Glutamatergic neuron (in vitro differentiated cells): ENCODE measurements around the gene LCE1A. TPM values are rescaled to one million over a fixed set of nuclear protein-coding genes. Genes with fewer than 3 reads are reported as not detected.

Source experiments
- DNase-seq: peaks from one replicate; pipeline ENCODE4 v3.0.0; 2022
- H3K27ac Mint-ChIP-seq: one replicate; pipeline ENCODE4 v1.8.0; 2020; ENCODE audit warnings: mild to moderate bottlenecking, mixed read lengths, inconsistent platforms; ENCODE audit not compliant: unreplicated experiment
- H3K27me3 Mint-ChIP-seq: one replicate; pipeline ENCODE4 v1.8.0; 2020; ENCODE audit warnings: mild to moderate bottlenecking, moderate library complexity, mixed read lengths, inconsistent platforms; ENCODE audit not compliant: unreplicated experiment
- H3K36me3 Mint-ChIP-seq: one replicate; pipeline ENCODE4 v1.8.0; 2020; ENCODE audit warnings: mild to moderate bottlenecking, mixed read lengths, inconsistent platforms; ENCODE audit not compliant: unreplicated experiment
- H3K4me1 Mint-ChIP-seq: one replicate; pipeline ENCODE4 v1.8.0; 2020; ENCODE audit warnings: mild to moderate bottlenecking, low read depth, mixed read lengths, inconsistent platforms; ENCODE audit not compliant: unreplicated experiment
- H3K4me3 Mint-ChIP-seq: one replicate; pipeline ENCODE4 v1.8.0; 2020; ENCODE audit warnings: mild to moderate bottlenecking, mixed read lengths, inconsistent platforms; ENCODE audit not compliant: unreplicated experiment
- H3K9me3 Mint-ChIP-seq: one replicate; pipeline ENCODE4 v1.8.0; 2020; ENCODE audit warnings: mild to moderate bottlenecking, moderate library complexity, mixed read lengths, inconsistent platforms; ENCODE audit not compliant: unreplicated experiment
- total RNA-seq: library from RNA; stranded (reverse); fragmentation: NEBNext Ultra II Directional; extraction: Animal tissue kit (Norgen Biotek cat#: 25700); gene quantifications from one replicate; pipeline ENCODE4 v1.2.1, GENCODE V29; 2021; ENCODE audit not compliant: unreplicated experiment
- TF ChIP-seq, protein P1 (sequence below): fragments of 200-600 bp; sonication (generic); IDR thresholded peaks from one replicate; pipeline ENCODE4 v1.5.0; 2021; ENCODE audit not compliant: partially characterized antibody, unreplicated experiment

The LCE1A gene
- total RNA-seq, 1 donor from 2014 or later: not detected

DNA sequence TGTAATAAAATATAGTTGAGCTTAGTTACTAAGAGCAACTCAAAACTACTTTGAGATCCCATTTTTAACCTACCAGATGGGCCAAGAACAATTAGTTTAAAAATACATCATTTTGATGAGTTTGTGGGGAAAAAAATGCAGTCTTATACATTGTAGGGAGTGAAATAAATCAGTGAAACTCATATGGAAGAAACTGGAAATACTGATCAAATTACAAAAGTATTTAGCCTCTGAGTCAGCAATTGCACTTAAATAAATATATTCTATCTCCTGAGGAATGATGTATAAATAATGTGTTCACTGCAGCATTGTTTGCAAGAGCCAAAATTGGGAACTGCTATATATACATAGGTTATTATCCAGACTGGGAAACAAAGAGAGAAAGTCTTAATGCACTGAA lies 46.2 kb downstream of the LCE1A start:
- TF ChIP-seq, protein P1, sequence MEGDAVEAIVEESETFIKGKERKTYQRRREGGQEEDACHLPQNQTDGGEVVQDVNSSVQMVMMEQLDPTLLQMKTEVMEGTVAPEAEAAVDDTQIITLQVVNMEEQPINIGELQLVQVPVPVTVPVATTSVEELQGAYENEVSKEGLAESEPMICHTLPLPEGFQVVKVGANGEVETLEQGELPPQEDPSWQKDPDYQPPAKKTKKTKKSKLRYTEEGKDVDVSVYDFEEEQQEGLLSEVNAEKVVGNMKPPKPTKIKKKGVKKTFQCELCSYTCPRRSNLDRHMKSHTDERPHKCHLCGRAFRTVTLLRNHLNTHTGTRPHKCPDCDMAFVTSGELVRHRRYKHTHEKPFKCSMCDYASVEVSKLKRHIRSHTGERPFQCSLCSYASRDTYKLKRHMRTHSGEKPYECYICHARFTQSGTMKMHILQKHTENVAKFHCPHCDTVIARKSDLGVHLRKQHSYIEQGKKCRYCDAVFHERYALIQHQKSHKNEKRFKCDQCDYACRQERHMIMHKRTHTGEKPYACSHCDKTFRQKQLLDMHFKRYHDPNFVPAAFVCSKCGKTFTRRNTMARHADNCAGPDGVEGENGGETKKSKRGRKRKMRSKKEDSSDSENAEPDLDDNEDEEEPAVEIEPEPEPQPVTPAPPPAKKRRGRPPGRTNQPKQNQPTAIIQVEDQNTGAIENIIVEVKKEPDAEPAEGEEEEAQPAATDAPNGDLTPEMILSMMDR: no peak
- Mint-ChIP-seq H3K9me3 (no peaks in the 10 kb centered on the region), H3K4me3 (no peak overlapping the region), H3K4me1 (no peaks in the 10 kb centered on the region), H3K36me3 (no peaks in the 10 kb centered on the region), H3K27ac (no peak overlapping the region), H3K27me3 (peaks cover 2% of the 10 kb centered on the region)
- no peak for DNase-seq

DNA sequence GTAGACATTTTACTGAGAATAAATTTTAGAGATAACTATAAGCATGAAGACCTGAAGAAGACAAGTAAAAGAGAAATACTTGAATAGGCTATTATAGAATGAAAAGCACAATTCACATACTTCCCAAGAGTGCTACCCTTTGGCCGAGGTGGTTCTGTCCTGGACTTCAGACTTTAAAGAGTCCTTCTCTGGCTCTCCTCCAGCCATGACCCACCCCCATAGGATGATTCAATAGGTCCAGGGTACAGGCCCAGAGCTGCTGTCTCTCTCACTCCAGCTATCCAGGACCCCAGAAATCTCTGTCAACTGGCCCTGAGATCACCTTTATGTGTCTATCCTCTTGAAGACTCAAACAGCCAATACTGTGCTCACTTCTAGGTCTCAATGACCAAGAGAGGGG lies 49.6 kb downstream of the LCE1A start:
- H3K36me3 Mint-ChIP-seq: peaks cover 5% of the 10 kb centered on the region
- TF ChIP-seq, protein P1: no peak
- H3K27ac Mint-ChIP-seq: no peak overlapping the region
- no peak for DNase-seq
- H3K27me3 Mint-ChIP-seq: peaks cover 5% of the 10 kb centered on the region
- H3K4me1 Mint-ChIP-seq: no peaks in the 10 kb centered on the region
- peaks cover 2% of the 10 kb centered on the region for H3K9me3 Mint-ChIP-seq
- H3K4me3 Mint-ChIP-seq: no peak overlapping the region

Other genes starting within 250 kb of the LCE1A start
- not detected for gene LCE3D, start 247.0 kb upstream of the LCE1A start, total RNA-seq
- not detected for gene LCE3C, start 227.2 kb upstream of the LCE1A start, total RNA-seq
- not detected for gene LCE3B, start 213.7 kb upstream of the LCE1A start, total RNA-seq
- not detected for gene LCE3A, start 204.4 kb upstream of the LCE1A start, total RNA-seq
- gene LCE2D, start 164.1 kb upstream of the LCE1A start, total RNA-seq: not detected
- not detected for gene LCE2C, start 152.2 kb upstream of the LCE1A start, total RNA-seq
- gene LCE2B, start 141.3 kb upstream of the LCE1A start, total RNA-seq: not detected
- gene LCE2A, start 129.1 kb upstream of the LCE1A start, total RNA-seq: not detected
- not detected for gene LCE4A, start 119.3 kb upstream of the LCE1A start, total RNA-seq
- not detected for gene KPRP, start 69.4 kb upstream of the LCE1A start, total RNA-seq
- not detected for gene LCE1F, start 52.3 kb upstream of the LCE1A start, total RNA-seq
- not detected for gene LCE1E, start 41.2 kb upstream of the LCE1A start, total RNA-seq
- not detected for gene LCE1D, start 30.8 kb upstream of the LCE1A start, total RNA-seq
- not detected for gene LCE1C, start 20.8 kb upstream of the LCE1A start, total RNA-seq
- not detected for gene LCE1B, start 15.5 kb upstream of the LCE1A start, total RNA-seq
- gene LCE6A, start 15.4 kb downstream of the LCE1A start, total RNA-seq: not detected
- gene LCE7A, start 32.5 kb downstream of the LCE1A start, total RNA-seq: not detected
- not detected for gene SMCP, start 50.8 kb downstream of the LCE1A start, total RNA-seq
- gene IVL, start 81.1 kb downstream of the LCE1A start, total RNA-seq: not detected
- not detected for gene SPRR5, start 119.7 kb downstream of the LCE1A start, total RNA-seq
- not detected for gene SPRR4, start 143.2 kb downstream of the LCE1A start, total RNA-seq
- not detected for gene SPRR1A, start 156.6 kb downstream of the LCE1A start, total RNA-seq
- gene SPRR3, start 174.3 kb downstream of the LCE1A start, total RNA-seq: not detected
- gene SPRR1B, start 203.7 kb downstream of the LCE1A start, total RNA-seq: not detected
- gene SPRR2D, start 213.6 kb downstream of the LCE1A start, total RNA-seq: not detected
- gene SPRR2A, start 230.0 kb downstream of the LCE1A start, total RNA-seq: not detected
- not detected for gene SPRR2B, start 244.1 kb downstream of the LCE1A start, total RNA-seq